ENCODE measurements around the gene FOSL2.

The FOSL2 gene

DNA sequence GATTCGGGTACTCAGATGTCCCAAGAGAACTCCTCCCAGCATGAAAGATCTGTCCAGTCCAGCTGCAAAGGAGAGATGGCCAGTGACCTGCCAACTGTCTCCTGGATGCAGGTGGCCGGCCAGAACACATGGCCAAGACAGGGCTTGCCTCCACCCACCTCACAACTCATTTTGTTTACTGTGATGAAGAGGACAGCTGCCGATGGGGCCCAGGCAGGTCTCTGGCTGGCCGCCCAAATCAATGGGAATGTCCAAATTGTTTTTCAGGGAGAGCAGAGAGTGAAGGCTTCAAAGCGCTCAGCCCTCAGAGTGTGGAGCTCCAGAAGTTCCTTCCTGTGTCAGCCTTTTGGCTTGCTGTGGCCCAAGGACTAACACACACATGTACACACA, 41.9 kb downstream of the FOSL2 start:
- no peaks in the 10 kb centered on the region for H3K27me3 Mint-ChIP-seq
- H3K27ac Mint-ChIP-seq: no peak overlapping the region
- DNase-seq (no peak), ATAC-seq (no peak)
- H3K9me3 Mint-ChIP-seq: peaks cover 14% of the 10 kb centered on the region in 2 donors
- peaks cover 69% of the 10 kb centered on the region for H3K4me1 Mint-ChIP-seq
- no peak overlapping the region for H3K4me3 Mint-ChIP-seq

DNA sequence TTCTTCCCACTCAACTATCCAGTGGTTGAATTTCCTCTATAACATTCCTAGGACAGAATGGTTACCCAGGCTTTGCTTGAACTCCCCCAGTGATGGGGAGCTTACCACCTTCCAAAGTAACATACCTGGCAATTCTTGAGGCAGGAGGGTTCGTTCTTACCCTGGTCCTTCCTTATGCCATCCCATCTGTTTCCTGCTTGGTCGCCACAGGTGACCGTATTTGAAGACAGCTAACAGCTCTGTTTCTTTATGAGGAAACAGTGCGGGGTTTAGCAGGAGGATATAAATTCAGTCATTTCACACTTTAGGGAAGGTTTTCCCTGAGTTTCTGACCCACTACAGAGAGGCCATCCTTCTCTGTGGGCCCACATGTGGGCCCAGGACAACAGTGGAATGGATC, 42.6 kb downstream of the FOSL2 start:
- no peak overlapping the region for H3K27ac Mint-ChIP-seq

DNA sequence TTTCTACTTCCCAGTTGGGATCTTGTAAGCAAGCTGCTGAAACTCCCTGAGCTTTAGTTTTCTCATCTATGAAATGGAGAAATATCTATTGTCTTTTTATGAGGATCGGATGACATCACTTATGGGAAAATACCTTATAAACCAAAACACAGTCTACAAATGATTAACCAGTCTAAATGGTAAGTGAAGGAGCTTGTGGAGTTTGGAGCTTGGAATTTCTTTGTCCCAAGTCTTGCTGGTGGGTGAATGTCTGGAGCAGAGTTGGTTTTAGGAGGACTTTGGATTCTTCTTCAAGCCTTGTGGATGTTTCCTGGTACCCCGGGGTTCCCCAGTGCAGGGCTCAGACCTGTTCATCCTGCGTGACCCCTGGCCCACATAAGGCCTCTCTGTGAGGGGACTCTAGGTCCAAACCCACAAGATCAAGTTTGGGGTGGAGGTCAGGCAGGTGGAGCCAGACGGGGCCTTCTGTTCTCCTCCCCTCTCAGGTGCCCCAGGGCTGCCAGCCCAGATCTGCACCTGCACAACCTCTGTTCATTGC, 43.2 kb downstream of the FOSL2 start:
- Mint-ChIP-seq H3K4me3 (no peak overlapping the region), H3K27ac (no peak overlapping the region), H3K4me1 (peaks cover 66% of the 10 kb centered on the region), H3K9me3 (peaks cover 14% of the 10 kb centered on the region in 2 donors), H3K27me3 (no peaks in the 10 kb centered on the region)
- DNase-seq (no peak), ATAC-seq (no peak)

More for the DNA sequence above, 42.6 kb downstream of the FOSL2 start:
- Mint-ChIP-seq H3K4me3 (no peak overlapping the region), H3K9me3 (peaks cover 14% of the 10 kb centered on the region in 2 donors), H3K27me3 (no peaks in the 10 kb centered on the region), H3K4me1 (peaks cover 72% of the 10 kb centered on the region)
- DNase-seq (no peak), ATAC-seq (no peak)

DNA sequence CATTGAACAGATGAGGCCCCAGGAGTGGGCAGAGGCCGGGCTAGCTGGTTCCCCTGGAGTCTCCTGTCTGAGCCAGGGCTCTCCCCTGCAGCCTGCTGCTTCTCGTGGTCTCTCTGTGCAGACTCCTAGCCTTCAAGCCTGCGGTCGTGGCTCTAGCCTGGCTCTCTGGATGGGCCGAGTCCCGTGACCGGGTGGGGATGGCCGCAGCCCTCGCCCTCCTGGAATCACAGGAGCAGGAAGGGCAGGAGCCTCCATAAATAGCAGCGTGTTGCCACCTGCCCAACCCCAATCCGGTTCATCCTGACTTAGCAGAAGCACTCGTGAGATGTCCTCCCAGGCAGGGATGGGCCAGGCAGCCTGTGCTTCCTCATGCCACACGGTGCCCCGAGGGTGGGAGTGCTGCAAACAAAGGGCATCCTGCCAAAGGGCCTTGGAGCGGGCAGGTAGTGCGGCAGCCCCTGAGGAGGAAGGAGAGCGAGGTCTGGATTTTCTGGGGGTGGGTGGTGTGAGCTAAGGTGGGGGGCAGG, 43.9 kb downstream of the FOSL2 start:
- Mint-ChIP-seq H3K27me3 (no peaks in the 10 kb centered on the region), H3K4me1 (peaks cover 61% of the 10 kb centered on the region), H3K9me3 (peaks cover 14 to 16% of the 10 kb centered on the region in 2 donors), H3K4me3 (no peak overlapping the region), H3K27ac (no peak overlapping the region)
- DNase-seq (no peak), ATAC-seq (no peak)

DNA sequence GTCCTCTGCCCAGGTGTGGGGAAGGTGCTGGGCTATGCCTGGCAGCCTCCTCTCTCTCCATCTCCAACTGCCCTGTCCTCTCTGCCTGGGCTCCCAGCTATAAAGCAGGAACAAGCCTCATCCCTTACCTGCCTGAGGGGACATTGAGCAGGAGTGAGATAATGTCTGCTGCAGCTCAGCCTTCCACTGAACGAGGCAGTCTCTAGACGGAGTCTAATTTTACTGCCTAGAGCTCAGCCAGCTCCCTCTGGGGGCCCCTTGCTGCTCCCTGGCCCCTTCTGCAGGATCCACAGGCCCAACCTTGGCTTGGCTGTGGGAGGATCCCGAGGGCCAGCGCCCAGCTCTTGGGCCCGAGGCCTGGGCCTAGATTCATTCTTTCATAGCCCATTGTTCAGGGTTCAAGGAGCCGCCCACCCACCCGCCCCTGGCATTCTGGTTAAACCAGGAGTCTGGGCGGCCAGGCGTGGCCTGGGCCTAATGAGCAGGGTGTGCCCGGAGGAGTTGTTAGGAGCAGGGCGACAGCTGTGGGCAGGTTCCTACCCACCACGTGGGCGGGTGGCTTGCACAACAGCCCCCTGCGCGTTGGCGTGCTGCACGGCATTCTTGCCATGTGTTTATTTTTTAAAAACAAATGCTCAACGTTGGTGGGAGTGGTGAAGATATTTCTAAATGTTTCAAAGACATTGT, 44.6 kb downstream of the FOSL2 start:
- H3K4me1 Mint-ChIP-seq: peaks cover 61% of the 10 kb centered on the region
- H3K4me3 Mint-ChIP-seq: no peak overlapping the region
- H3K9me3 Mint-ChIP-seq: peaks cover 14 to 23% of the 10 kb centered on the region in 2 donors
- ATAC-seq (peak; percentile 31), DNase-seq (no peak)
- H3K27ac Mint-ChIP-seq: no peak overlapping the region
- H3K27me3 Mint-ChIP-seq: no peaks in the 10 kb centered on the region

DNA sequence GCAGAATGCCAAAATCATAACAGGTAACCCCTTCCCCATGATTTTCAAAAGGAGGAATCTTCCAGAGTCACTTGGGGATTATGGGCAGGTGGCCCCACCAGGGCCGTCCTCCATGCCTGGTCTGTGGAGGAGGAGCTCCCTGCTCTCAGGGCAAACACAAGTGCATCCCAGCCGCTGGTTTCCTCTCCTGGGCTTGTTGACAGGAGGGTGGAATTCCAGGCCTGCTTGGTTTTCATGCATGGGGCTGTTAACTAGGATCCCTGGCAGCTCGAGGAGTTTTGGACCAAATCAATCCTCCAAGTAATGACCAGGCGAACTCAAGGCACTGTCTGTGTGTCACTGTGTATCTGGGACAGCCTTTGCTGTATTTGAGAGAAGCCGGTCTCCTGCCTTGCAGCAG, 45.3 kb downstream of the FOSL2 start:
- DNase-seq (no peak), ATAC-seq (no peak)
- no peak overlapping the region for H3K27ac Mint-ChIP-seq
- H3K27me3 Mint-ChIP-seq: no peaks in the 10 kb centered on the region
- H3K9me3 Mint-ChIP-seq: peaks cover 12 to 22% of the 10 kb centered on the region in 2 donors
- H3K4me3 Mint-ChIP-seq: no peak overlapping the region
- peaks cover 62% of the 10 kb centered on the region for H3K4me1 Mint-ChIP-seq

DNA sequence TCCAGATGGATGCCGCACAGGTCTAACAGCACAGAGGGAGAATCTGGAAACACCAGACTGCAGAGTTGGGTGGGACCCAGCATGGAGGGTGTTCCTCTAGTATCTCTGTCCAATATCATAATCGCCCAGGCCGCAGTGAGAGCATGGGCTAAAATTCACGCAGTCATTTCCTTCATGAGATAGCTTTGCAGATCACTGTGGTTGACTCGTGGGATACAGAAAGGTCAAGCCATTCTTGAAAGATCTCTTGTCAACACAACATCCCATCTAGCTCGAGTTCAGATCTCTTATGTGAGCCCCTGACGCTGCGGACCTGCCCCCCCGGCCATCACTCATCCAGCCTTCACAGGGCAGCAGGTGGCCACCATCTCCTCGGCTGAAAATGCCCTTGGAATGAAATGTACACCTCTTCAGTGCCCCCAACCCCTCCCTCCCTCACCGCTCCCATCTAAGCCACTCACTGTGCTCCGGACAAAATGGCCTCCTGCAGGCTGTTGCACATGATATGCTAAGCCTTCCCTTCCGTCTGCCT, 45.9 kb downstream of the FOSL2 start:
- H3K27ac Mint-ChIP-seq: peak overlapping the region in 1 of 2 donors; percentile 44
- H3K4me1 Mint-ChIP-seq: peaks cover 62% of the 10 kb centered on the region
- peaks cover 5 to 15% of the 10 kb centered on the region in 2 donors for H3K9me3 Mint-ChIP-seq
- DNase-seq (no peak), ATAC-seq (no peak)
- H3K4me3 Mint-ChIP-seq: no peak overlapping the region
- H3K27me3 Mint-ChIP-seq: no peaks in the 10 kb centered on the region

DNA sequence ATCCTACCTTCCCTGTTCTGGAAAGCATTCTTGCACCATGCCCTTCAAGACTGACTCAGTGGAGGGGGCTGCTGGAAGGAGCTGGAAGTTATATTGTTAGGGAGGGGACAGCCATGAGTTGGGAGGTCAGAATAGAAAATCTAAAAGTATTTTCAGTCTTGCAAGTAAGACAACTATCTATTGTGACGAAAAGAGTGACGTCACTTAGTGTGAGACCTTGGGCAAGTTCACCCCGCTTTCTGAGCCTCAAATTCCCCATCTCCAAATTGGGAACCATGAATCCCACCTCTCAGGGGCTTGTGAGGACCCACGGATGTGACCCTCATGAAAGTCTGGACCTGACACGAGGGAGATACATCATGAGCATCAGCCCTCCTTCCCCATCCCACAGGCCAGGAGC, 46.5 kb downstream of the FOSL2 start:
- Mint-ChIP-seq H3K4me1 (peaks cover 57% of the 10 kb centered on the region), H3K4me3 (no peak overlapping the region), H3K27ac (peak overlapping the region in 1 of 2 donors; percentile 44), H3K27me3 (no peaks in the 10 kb centered on the region), H3K9me3 (peaks cover 0 to 10% of the 10 kb centered on the region in 2 donors)
- ATAC-seq (no peak), DNase-seq (no peak)

DNA sequence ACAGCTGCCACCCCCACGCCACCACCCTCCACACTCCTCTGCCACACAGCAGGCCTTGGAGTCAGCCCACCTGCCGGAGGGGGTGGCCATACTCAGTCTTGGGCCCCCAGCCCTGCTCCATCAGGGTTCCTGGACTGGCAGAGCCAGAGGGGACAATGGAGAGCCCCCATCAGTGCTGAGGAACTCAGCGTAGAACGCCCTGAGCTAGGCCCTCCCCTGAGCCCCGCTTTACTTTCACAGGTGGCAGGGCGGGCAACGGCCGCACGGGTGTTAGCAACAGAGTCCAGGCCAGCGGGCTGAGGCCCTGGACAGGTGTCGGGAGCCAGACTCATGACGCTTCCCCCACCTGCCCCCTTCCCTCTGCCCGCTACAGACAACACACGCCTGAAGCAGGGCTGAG, 47.1 kb downstream of the FOSL2 start:
- peaks cover 52% of the 10 kb centered on the region for H3K4me1 Mint-ChIP-seq
- H3K27ac Mint-ChIP-seq: peak overlapping the region in 1 of 2 donors; percentile 86
- ATAC-seq (no peak), DNase-seq (no peak)
- H3K27me3 Mint-ChIP-seq: no peaks in the 10 kb centered on the region
- H3K9me3 Mint-ChIP-seq: peaks cover 0 to 9% of the 10 kb centered on the region in 2 donors
- H3K4me3 Mint-ChIP-seq: no peak overlapping the region

DNA sequence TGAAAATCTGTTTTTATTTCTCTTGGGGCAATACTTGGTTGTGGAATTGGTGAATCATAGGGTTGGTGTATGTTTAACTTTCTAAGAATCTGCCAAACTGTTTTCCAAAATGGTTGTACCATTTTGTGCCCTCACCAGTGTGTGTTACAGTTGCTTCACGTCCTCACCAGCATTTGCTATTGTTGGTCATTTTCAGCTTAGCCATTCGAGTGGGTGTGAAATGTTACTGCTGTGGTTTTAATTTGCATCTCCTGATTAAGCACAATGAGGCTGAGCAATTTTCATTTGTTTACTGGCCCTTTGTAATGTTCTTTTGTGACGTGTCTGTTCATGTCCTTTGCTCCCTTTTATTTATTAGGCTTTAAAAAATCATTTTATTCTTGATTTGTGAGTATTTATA, 49.7 kb downstream of the FOSL2 start:
- ATAC-seq (no peak), DNase-seq (no peak)
- Mint-ChIP-seq H3K27ac (no peak overlapping the region), H3K27me3 (no peaks in the 10 kb centered on the region), H3K4me3 (no peak overlapping the region), H3K9me3 (peaks cover 0 to 9% of the 10 kb centered on the region in 2 donors), H3K4me1 (peaks cover 59% of the 10 kb centered on the region)

DNA sequence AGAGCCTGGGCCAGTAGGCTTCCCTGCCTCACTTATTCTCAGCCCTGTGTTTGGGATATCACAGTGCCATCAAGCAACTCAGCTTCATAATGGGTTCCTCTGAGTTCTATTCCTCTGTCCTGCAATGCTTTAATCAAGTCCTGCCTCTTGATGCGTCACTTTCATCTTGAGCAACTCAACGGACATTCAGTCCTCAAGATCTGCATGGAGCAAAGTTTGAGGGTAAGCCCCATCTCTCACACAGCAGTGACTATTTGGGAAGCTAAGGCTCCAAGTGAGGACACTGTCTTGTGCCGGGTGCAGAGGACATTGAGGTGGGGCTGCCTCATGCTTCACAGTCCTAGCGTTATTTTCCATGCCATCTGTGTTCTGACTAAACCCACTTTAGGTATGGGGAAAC, 52.3 kb downstream of the FOSL2 start:
- no peak for ATAC-seq
- Mint-ChIP-seq H3K27me3 (no peaks in the 10 kb centered on the region), H3K4me1 (peaks cover 65% of the 10 kb centered on the region), H3K9me3 (peaks cover 0 to 9% of the 10 kb centered on the region in 2 donors), H3K4me3 (no peak overlapping the region), H3K27ac (no peak overlapping the region)
- no peak for DNase-seq

DNA sequence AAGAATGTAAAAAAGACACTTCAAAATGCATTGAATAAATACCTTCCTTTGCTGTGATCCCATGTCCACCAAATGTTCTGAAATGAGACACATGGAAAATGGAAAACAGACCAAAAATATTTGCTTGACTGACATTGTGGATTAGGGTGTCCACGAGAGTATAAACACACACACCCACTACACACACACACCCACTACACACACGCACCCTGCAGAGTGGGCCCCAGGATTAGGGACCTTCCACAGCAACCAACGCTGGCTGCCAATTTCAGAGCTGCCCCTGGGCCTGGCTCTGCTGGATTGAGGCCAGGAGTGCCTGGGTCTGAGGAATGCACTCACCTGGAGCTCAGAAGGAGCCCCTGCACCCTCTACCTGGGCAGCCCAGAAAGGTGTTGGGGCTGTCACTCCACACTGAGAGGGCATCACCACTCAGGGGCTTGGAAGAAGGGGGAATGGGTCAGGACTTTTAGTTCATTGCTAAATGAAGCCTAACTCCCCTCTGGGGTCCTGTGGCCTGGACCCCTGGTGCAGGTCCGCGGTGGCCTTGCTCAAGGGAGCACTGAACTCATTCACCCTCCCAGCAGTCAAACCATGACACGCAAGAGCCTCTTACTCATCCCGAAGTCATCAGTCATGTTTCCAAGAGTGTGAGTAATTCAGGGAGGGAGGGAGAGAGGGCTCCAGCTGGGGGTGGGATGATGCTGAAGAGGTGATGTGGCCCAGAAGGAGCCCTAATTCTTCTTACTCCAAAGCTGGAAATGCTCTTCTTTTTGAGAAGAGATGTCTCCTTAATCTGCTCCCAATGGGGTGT, 53.0 kb downstream of the FOSL2 start:
- peaks cover 72% of the 10 kb centered on the region for H3K4me1 Mint-ChIP-seq

DNA sequence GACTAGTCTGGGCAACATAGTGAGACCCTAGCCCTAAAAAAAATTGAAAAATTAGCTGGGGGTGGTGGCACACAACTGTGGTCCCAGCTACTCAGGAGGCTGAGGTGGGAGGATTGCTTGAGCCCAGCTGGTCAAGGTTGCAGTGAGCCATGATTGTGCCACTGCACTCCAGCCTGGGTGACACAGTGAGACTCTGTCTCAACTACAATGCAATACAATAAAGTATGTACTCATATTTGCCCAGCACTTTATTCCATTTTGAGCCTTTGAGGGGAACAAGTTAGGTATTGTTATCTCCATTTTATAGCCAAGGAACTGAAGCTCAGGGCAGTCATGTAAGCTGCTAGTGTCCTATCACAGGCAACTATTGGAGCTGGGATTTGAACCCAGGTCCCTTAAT, 53.9 kb downstream of the FOSL2 start:
- Mint-ChIP-seq H3K4me3 (no peak overlapping the region), H3K9me3 (peaks cover 0 to 7% of the 10 kb centered on the region in 2 donors), H3K27me3 (no peaks in the 10 kb centered on the region), H3K27ac (no peak overlapping the region), H3K4me1 (peaks cover 77% of the 10 kb centered on the region)
- no peak for ATAC-seq
- no peak for DNase-seq

More for the DNA sequence above, 53.0 kb downstream of the FOSL2 start:
- Mint-ChIP-seq H3K27ac (peak overlapping the region in 1 of 2 donors; percentile 44), H3K27me3 (no peaks in the 10 kb centered on the region), H3K4me3 (peak overlapping the region; percentile 21 to 46), H3K9me3 (peaks cover 0 to 9% of the 10 kb centered on the region in 2 donors)
- ATAC-seq: peak; percentile 75
- peak in 1 of 2 donors; percentile 54 for DNase-seq

DNA sequence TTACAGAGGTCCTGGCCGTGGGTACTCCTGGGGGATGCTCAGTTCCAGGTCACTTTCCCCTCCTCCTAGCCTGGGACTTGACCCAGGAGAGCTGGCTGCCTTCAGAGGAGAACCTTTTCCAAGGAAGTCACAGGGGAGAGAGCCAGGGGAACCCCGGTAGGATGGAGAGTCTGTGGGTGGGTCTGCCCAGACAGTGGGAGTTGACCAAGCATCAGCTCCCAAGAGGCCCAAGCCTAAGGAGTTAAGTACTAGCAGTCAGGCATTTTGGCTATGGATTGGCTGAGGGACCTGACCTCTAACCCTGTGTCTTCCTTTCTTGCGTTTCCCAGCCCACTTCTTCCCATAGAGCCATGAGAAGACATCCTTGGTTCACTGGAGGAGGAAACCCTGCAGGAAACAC, 54.4 kb downstream of the FOSL2 start:
- peaks cover 0 to 2% of the 10 kb centered on the region in 2 donors for H3K9me3 Mint-ChIP-seq
- peak overlapping the region in 1 of 2 donors; percentile 15 for H3K4me3 Mint-ChIP-seq
- DNase-seq: no peak
- H3K4me1 Mint-ChIP-seq: peaks cover 77% of the 10 kb centered on the region
- H3K27me3 Mint-ChIP-seq: no peaks in the 10 kb centered on the region
- ATAC-seq: no peak
- no peak overlapping the region for H3K27ac Mint-ChIP-seq

DNA sequence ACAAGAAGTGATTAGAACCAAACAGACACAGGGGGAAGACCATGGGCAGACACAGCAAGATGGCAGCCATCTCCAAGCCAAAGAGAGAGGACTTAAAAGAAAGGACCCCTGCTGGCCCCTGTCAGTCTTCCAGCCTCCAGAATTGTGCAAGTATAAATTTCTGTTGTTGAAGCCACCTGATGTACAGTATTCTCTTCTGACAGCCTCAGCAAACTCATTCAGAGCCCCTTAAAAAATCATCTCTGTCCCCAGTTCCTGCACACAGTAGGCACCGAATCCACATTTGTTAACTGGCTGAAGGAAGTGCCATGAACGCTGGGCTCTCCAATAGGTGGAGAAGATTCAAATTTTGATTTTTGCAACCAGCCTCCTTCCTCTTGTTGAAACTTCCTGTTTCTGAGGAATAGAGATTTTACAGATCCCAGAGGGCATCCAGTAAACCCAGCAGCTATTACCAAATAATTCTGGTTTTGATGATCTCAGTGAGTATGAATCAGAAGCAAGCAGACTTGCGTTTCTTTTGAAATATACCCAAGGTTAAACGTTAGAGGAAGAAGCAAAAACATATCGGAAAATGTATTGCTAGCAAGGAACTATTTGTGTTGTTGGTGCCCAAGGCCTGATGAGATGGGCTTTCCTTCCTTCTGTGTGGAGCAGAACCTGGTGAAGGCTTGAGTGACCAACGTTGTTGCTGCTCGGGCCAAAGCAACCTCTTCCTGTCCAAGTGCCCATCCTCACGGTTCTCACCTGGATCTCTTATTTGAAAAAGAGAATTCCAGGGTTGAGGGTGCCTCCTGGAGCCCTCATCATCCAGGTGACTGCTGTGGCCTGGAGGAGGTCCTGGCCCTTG, 55.5 kb downstream of the FOSL2 start:
- peak overlapping the region in 1 of 2 donors; percentile 57 for H3K27ac Mint-ChIP-seq
- no peaks in the 10 kb centered on the region for H3K9me3 Mint-ChIP-seq
- H3K4me3 Mint-ChIP-seq: peak overlapping the region; percentile 55 to 81
- peaks cover 81% of the 10 kb centered on the region for H3K4me1 Mint-ChIP-seq
- DNase-seq (no peak), ATAC-seq (no peak)
- no peaks in the 10 kb centered on the region for H3K27me3 Mint-ChIP-seq

Measured in stimulated activated naive CD8-positive, alpha-beta T cell treated with anti-CD3 and anti-CD28 coated beads, Interleukin-15, amount 100 ng/mL, for 72 hours (primary cell).